HepG2 (cell line): ENCODE data around the gene TAS2R50. TPM values are rescaled to one million over a fixed set of nuclear protein-coding genes. Genes with fewer than 3 reads are reported as not detected.
A peak's percentile ranks its signal among the peaks of the same experiment; 100 is the strongest.

Source experiments
- ATAC-seq: fragments of 200-7000 bp; cut with Tn5 transposase; 3 replicates; pipeline ENCODE4 v1.9.1; 2020; ENCODE audit warnings: mild to moderate bottlenecking, moderate library complexity
- BruUV-seq: library from RNA; stranded (reverse); fragments of 400-500 nt; replicated peaks from 2 replicates; lab custom pipeline; 2021; lab: Mats Ljungman, UMichigan
- CTCF ChIA-PET: fragments of 300-600 bp; formaldehyde crosslinking; extraction: SDS; loops from one replicate; lab custom pipeline; 2021; ENCODE audit warnings: low total read pairs, inconsistent platforms, low intra/inter-chr PET ratio; lab: Yijun Ruan, JAX
- POLR2A ChIA-PET: fragments of 350-600 bp; sonication (Branson Sonifier 250); formaldehyde crosslinking; loops from one replicate; lab custom pipeline; 2020; ENCODE audit warnings: antibody characterized with exemption, inconsistent platforms; lab: Yijun Ruan, JAX
- DNase-seq: peaks from one replicate; pipeline ENCODE4 v3.0.0-alpha.2; 2015; ENCODE audit warnings: low spot score
- FAIRE-seq: peaks from 3 replicates; lab custom pipeline; 2011; peaks lifted over from hg19 to GRCh38; lab: Jason Lieb, UNC
- H2AFZ ChIP-seq: one replicate; pipeline ENCODE4 v1.6.1; 2011; ENCODE audit warnings: low read length, inconsistent platforms
- H3K27ac ChIP-seq: fragments of 300-600 bp; 3 replicates; pipeline ENCODE4 v1.8.0; 2011; ENCODE audit warnings: mixed run types, mild to moderate bottlenecking, mixed read lengths, low read length, inconsistent platforms; ENCODE audit not compliant: insufficient read depth; ENCODE audit errors: extremely low read length
- H3K27me3 ChIP-seq, 2 experiments: fragments of 200-600 bp in 1 of 2; 2 replicates in 1 of 2; 3 replicates in 1 of 2; pipeline versions ENCODE4 v1.6.0 to v1.8.0; 2011; ENCODE audit warnings: low read length in 2 of 2, mild to moderate bottlenecking in 2 of 2, moderate library complexity in 2 of 2, inconsistent platforms in 1 of 2; ENCODE audit not compliant: insufficient read depth in 2 of 2, control insufficient read depth in 1 of 2
- H3K36me3 ChIP-seq, 2 experiments: fragments of 200-600 bp in 1 of 2; replicated peaks in 1 of 2; 2 replicates in 1 of 2; 3 replicates in 1 of 2; pipeline versions ENCODE4 v1.5.1 to v1.8.0; 2011; ENCODE audit warnings: low read length in 2 of 2, inconsistent platforms in 1 of 2; ENCODE audit not compliant: insufficient read depth in 2 of 2, control insufficient read depth in 1 of 2
- H3K4me1 ChIP-seq: 2 replicates; pipeline ENCODE4 v1.5.1; 2012; ENCODE audit warnings: low read length, inconsistent platforms; ENCODE audit not compliant: insufficient read depth
- H3K4me2 ChIP-seq: 2 replicates; pipeline ENCODE4 v1.6.0; 2011; ENCODE audit warnings: low read depth, low read length, inconsistent platforms
- H3K4me3 ChIP-seq, 3 experiments: fragments of 200-600 bp in 1 of 3; sonication (generic), shearing (Covaris generic) in 1 of 3; replicated peaks in 1 of 3; 2 replicates each; pipeline ENCODE4 v1.5.1; 2011 to 2016; ENCODE audit warnings: low read length in 3 of 3, inconsistent platforms in 2 of 3, low read depth in 2 of 3, mild to moderate bottlenecking in 2 of 3, control low read depth in 1 of 3, mixed read lengths in 1 of 3; ENCODE audit not compliant: insufficient read depth in 1 of 3
- H3K79me2 ChIP-seq: one replicate; pipeline ENCODE4 v1.6.1; 2011; ENCODE audit warnings: low read length, inconsistent platforms; ENCODE audit not compliant: insufficient read depth
- H3K9ac ChIP-seq: 2 replicates; pipeline ENCODE4 v1.6.0; 2011; ENCODE audit warnings: mild to moderate bottlenecking, low read depth, low read length, inconsistent platforms; ENCODE audit not compliant: insufficient read depth
- H3K9me3 ChIP-seq: 2 replicates; pipeline ENCODE4 v1.5.1; 2012; ENCODE audit warnings: mild to moderate bottlenecking, low read length
- H4K20me1 ChIP-seq: 2 replicates; pipeline ENCODE4 v1.6.0; 2011; ENCODE audit warnings: inconsistent platforms, mild to moderate bottlenecking, low read length, moderate library complexity; ENCODE audit not compliant: insufficient read depth
- ESRRA ChIP-seq: sonication (generic); formaldehyde crosslinking; IDR thresholded peaks from 2 replicates; pipeline ENCODE4 v1.5.1; 2020; ENCODE audit warnings: mild to moderate bottlenecking, low read depth, missing genetic modification reagents
- ETV5 ChIP-seq: IDR thresholded peaks from 2 replicates; pipeline ENCODE4 v1.6.1; 2018; ENCODE audit warnings: missing biosample characterization, missing genetic modification reagents, inconsistent platforms, borderline replicate concordance
- FOXA3 ChIP-seq: IDR thresholded peaks from 2 replicates; pipeline ENCODE4 v1.6.1; 2016; ENCODE audit warnings: missing genetic modification reagents, missing compliant biosample characterization
- RCOR2 ChIP-seq: IDR thresholded peaks from 2 replicates; pipeline ENCODE4 v1.6.1; 2016; ENCODE audit warnings: missing biosample characterization, missing genetic modification reagents
- SOX13 ChIP-seq, 3 experiments: fragments of 450-650 bp in 1 of 3; sonication (generic) in 1 of 3; formaldehyde crosslinking in 1 of 3; IDR thresholded peaks in 2 of 3; conservative IDR thresholded peaks in 1 of 3; 2 replicates each; pipeline versions ENCODE4 v1.5.0 to v1.6.1; 2016 to 2020; ENCODE audit warnings: antibody characterized with exemption in 1 of 3, mild to moderate bottlenecking in 1 of 3, missing compliant biosample characterization in 1 of 3, missing genetic modification reagents in 1 of 3, moderate library complexity in 1 of 3
- ZNF644 ChIP-seq: IDR thresholded peaks from 2 replicates; pipeline ENCODE4 v1.6.1; 2016; ENCODE audit warnings: low read depth
- WGBS: methylation state at CpG from one replicate; pipeline ENCODE4 v1.1.6; 2017; ENCODE audit warnings: low lambda C conversion rate; 5-methylcytosine and 5-hydroxymethylcytosine counted together
- in situ Hi-C: cut with HindIII; loops from 2 replicates; pipeline ENCODE4 v1.10.0; 2017; ENCODE audit warnings: low pct_unique_long_range_greater_than_20kb; ENCODE audit not compliant: extremely low pct_ligation_motif_present
- intact Hi-C: fragments of 100-400 bp; cut with micrococcal nuclease; formaldehyde crosslinking; loops from one replicate; pipeline ENCODE4 v1.10.0; 2022; ENCODE audit not compliant: unreplicated experiment
- polyA plus RNA-seq, 8 experiments: library from polyadenylated mRNA; depleted of rRNA in 3 of 8; stranded (reverse) in 7 of 8; unstranded in 1 of 8; fragments of >200 nt; fragmentation: Illumina TruSeq in 4 of 8; extraction: Trizol in 4 of 8; gene quantifications; 2 replicates each; pipeline versions ENCODE4 v1.2.1 to v1.2.3, GENCODE V29; 2011 to 2016; ENCODE audit warnings: low read depth in 4 of 8, missing spikeins in 1 of 8, mixed read lengths in 1 of 8; ENCODE audit not compliant: insufficient read depth in 1 of 8
- total RNA-seq, 5 experiments: library from RNA; depleted of rRNA; stranded (reverse); fragments of >200 nt; fragmentation: Illumina TruSeq; extraction: Trizol; gene quantifications; 2 replicates each; pipeline ENCODE4 v1.2.3, GENCODE V29; 2016; ENCODE audit warnings: low read depth in 1 of 5
- TF ChIP-seq, protein P1 (sequence below): sonication (generic); formaldehyde crosslinking; IDR thresholded peaks from 2 replicates; pipeline ENCODE4 v1.5.0; 2020; ENCODE audit warnings: mild to moderate bottlenecking, missing genetic modification reagents, moderate library complexity
- TF ChIP-seq, protein P2 (sequence below): sonication (generic); formaldehyde crosslinking; IDR thresholded peaks from 2 replicates; pipeline ENCODE4 v1.4.0; 2020; ENCODE audit warnings: mild to moderate bottlenecking, missing genetic modification reagents

TAS2R50 gene
- total and polyA plus RNA-seq, 2 of the 13 experiments (the other 11 are each of a cell fraction or from before 2014, with no cell fraction given): 0.17 to 2.2 TPM

- Histone ChIP-seq H3K27ac (no peak overlapping the region), H3K36me3 (peaks cover 3 to 13% of the 10 kb centered on the region in 2 experiments; a peak in 3 of 5 replicates), H3K4me1 (peaks cover 28% of the 10 kb centered on the region), H3K4me2 (no peak overlapping the region), H3K27me3 (no peaks in the 10 kb centered on the region), H2AFZ (no peak overlapping the region), H4K20me1 (no peaks in the 10 kb centered on the region), H3K9ac (no peak overlapping the region), H3K79me2 (no peaks in the 10 kb centered on the region), H3K4me3 (no peak overlapping the region), H3K9me3 (no peaks in the 10 kb centered on the region)
- 88% methylated on average over 6 of the region's 6 CpGs for WGBS
- no peak for DNase-seq
- no peak for FAIRE-seq
- intact Hi-C loops: no loop called here
- peak; percentile 68 for ATAC-seq
- TF ChIP-seq ESRRA (CRISPR knock-in tag): no peak
- TF ChIP-seq, protein P1, sequence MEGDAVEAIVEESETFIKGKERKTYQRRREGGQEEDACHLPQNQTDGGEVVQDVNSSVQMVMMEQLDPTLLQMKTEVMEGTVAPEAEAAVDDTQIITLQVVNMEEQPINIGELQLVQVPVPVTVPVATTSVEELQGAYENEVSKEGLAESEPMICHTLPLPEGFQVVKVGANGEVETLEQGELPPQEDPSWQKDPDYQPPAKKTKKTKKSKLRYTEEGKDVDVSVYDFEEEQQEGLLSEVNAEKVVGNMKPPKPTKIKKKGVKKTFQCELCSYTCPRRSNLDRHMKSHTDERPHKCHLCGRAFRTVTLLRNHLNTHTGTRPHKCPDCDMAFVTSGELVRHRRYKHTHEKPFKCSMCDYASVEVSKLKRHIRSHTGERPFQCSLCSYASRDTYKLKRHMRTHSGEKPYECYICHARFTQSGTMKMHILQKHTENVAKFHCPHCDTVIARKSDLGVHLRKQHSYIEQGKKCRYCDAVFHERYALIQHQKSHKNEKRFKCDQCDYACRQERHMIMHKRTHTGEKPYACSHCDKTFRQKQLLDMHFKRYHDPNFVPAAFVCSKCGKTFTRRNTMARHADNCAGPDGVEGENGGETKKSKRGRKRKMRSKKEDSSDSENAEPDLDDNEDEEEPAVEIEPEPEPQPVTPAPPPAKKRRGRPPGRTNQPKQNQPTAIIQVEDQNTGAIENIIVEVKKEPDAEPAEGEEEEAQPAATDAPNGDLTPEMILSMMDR: 0 out of 2 replicates have a peak, but pooled peaks have one; percentile 6
- in situ Hi-C loops: no loop called here
- ChIA-PET POLR2A (interaction anchor here (0.6 to 1.4 kb wide), 2 partner anchors 145 to 146 kb away, joined by 3 read pairs; partner anchors contain the start of gene SMIM10L1), CTCF (no interaction called here)
- no TSS peak for BruUV-seq
These were observed 39.4 kb upstream of the TAS2R50 start for GRCh38 chr12:11026118-11026517.

GRCh38 chr12:11023387-11023786 is 36.7 kb upstream of the TAS2R50 start:
- 68% methylated on average over 2 of the region's 2 CpGs for WGBS
- ChIA-PET POLR2A (interaction anchor here (1.3 kb wide), 1 partner anchor 148 kb away, joined by 3 read pairs; the partner anchor contains the start of gene SMIM10L1), CTCF (no interaction called here)
- H3K79me2 ChIP-seq: no peaks in the 10 kb centered on the region
- H3K27me3 ChIP-seq: no peaks in the 10 kb centered on the region
- no peak overlapping the region for H2AFZ ChIP-seq
- FAIRE-seq (no peak), DNase-seq (peak; percentile 21), ATAC-seq (no peak; the same call in 2 of the 3 replicates)
- no peak overlapping the region for H3K4me2 ChIP-seq
- no peaks in the 10 kb centered on the region for H3K9me3 ChIP-seq
- no peak overlapping the region for H3K4me3 ChIP-seq
- H3K36me3 ChIP-seq: peaks cover 3 to 13% of the 10 kb centered on the region in 2 experiments; a peak in 3 of 5 replicates
- peak overlapping the region; percentile 29 for H3K27ac ChIP-seq
- H4K20me1 ChIP-seq: no peaks in the 10 kb centered on the region
- BruUV-seq: no TSS peak
- in situ Hi-C loops: no loop called here
- peaks cover 28% of the 10 kb centered on the region for H3K4me1 ChIP-seq
- no peak overlapping the region for H3K9ac ChIP-seq
- intact Hi-C loops: no loop called here
- TF ChIP-seq ZNF644 (CRISPR knock-in tag): peak; percentile 17; the same call in 1 of the 2 replicates
- TF ChIP-seq ETV5 (CRISPR knock-in tag): peak; percentile 24; the same call in 1 of the 2 replicates
- TF ChIP-seq, protein P2, sequence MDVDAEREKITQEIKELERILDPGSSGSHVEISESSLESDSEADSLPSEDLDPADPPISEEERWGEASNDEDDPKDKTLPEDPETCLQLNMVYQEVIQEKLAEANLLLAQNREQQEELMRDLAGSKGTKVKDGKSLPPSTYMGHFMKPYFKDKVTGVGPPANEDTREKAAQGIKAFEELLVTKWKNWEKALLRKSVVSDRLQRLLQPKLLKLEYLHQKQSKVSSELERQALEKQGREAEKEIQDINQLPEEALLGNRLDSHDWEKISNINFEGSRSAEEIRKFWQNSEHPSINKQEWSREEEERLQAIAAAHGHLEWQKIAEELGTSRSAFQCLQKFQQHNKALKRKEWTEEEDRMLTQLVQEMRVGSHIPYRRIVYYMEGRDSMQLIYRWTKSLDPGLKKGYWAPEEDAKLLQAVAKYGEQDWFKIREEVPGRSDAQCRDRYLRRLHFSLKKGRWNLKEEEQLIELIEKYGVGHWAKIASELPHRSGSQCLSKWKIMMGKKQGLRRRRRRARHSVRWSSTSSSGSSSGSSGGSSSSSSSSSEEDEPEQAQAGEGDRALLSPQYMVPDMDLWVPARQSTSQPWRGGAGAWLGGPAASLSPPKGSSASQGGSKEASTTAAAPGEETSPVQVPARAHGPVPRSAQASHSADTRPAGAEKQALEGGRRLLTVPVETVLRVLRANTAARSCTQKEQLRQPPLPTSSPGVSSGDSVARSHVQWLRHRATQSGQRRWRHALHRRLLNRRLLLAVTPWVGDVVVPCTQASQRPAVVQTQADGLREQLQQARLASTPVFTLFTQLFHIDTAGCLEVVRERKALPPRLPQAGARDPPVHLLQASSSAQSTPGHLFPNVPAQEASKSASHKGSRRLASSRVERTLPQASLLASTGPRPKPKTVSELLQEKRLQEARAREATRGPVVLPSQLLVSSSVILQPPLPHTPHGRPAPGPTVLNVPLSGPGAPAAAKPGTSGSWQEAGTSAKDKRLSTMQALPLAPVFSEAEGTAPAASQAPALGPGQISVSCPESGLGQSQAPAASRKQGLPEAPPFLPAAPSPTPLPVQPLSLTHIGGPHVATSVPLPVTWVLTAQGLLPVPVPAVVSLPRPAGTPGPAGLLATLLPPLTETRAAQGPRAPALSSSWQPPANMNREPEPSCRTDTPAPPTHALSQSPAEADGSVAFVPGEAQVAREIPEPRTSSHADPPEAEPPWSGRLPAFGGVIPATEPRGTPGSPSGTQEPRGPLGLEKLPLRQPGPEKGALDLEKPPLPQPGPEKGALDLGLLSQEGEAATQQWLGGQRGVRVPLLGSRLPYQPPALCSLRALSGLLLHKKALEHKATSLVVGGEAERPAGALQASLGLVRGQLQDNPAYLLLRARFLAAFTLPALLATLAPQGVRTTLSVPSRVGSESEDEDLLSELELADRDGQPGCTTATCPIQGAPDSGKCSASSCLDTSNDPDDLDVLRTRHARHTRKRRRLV (CRISPR knock-in tag): no peak
- TF ChIP-seq SOX13 (IDR thresholded peaks at IDR 0.05): no peak
- TF ChIP-seq SOX13 (CRISPR knock-in tag; conservative IDR thresholded peaks at IDR 0.05 in 1 of 2, IDR thresholded peaks at IDR 0.05 in 1 of 2): peak in 1 of 2 experiments; percentile 6; a peak in 1 of 4 replicates
- TF ChIP-seq RCOR2 (CRISPR knock-in tag): no peak
- TF ChIP-seq FOXA3: peak; percentile 48
